GM12892 (cell line): ENCODE results near the gene C22orf23.

Experiments
- POLR2A ChIP-seq: IDR thresholded peaks from 2 replicates; pipeline ENCODE4 v1.6.1; 2011; ENCODE audit warnings: low read depth, low read length, control low read depth
- POLR2AphosphoS5 ChIP-seq: IDR thresholded peaks from 2 replicates; pipeline ENCODE4 v1.6.1; 2011; ENCODE audit warnings: low read depth, low read length, control low read depth
- TAF1 ChIP-seq: IDR thresholded peaks from 2 replicates; pipeline ENCODE4 v1.6.1; 2011; ENCODE audit warnings: low read depth, mild to moderate bottlenecking, control low read depth, low read length, borderline replicate concordance

- no peak for TF ChIP-seq POLR2AphosphoS5
- TF ChIP-seq POLR2A: no peak
- TF ChIP-seq TAF1: no peak
Observed at GRCh38 chr22:37912171-37912570, 41.2 kb downstream of the C22orf23 start.
